Amniotic epithelial cell (primary cell): ENCODE data around the gene BCL2L12.
A peak's percentile ranks its signal among the peaks of the same experiment; 100 is the strongest.

ENCODE experiments used
- DNase-seq: peaks from one replicate; pipeline ENCODE4 v3.0.0-alpha.2; 2010; ENCODE audit warnings: low read depth

The BCL2L12 gene

DNA sequence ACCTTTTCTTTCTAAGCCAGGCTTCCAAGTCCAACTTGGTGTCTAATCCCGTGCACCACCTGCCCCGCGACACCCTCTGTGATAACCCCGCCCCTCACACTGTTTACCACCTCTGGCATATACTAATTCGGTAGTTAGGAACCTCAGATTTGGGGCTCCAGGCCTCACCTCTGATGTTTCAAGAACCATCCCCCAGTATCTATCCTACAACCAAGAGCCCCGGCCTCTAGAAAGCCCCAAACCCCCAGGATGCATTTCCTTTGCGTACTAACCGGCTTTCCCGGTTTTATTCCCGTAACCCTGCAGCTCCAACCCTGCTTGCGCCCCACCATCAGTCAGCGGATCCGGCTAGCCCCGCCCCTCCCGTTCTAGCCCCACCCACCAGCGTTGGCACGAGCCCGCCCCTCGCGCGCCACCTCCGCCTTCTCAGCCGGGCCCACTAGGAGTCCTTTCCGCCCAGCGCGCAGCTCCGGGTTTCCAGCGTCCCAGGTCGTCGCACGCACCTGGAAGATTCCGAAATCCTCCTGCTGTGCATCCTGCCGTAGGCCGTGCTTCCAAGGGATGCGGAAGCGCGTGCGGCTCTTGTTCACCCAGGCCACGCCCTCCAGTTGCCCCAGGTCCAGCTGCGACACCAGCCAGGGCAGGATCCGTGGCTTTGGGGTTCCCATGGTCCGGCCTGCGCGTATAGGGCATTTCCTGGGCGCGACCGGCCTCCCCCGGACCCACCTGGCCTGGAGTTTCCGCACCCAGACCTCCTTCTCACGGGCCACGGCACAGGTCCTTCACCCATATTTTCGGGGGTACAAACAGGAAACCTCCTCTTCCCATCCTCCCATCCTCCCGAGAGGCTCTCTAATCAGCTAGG lies 1.3 kb upstream of the BCL2L12 start:
- DNase-seq: peak; percentile 64

DNA sequence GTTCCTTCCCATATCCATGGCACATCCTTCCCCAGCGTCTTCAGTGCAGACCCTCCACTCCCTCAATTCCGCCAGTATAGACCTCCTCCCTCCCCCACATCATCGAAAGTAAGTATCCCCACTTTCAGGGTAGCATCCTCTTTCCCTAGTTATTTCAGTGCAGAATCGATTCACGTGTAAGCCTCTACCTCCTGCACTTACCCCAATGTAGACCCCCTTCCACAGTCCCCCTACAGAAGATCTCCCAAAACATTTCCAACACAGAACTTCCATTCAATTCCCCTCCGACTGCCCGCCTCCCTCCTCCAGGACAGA lies 740 bp upstream of the BCL2L12 start:
- DNase-seq: no peak

GRCh38 chr19:49666120-49666444 lies 349 bp downstream of the BCL2L12 start:
- no peak for DNase-seq

DNA sequence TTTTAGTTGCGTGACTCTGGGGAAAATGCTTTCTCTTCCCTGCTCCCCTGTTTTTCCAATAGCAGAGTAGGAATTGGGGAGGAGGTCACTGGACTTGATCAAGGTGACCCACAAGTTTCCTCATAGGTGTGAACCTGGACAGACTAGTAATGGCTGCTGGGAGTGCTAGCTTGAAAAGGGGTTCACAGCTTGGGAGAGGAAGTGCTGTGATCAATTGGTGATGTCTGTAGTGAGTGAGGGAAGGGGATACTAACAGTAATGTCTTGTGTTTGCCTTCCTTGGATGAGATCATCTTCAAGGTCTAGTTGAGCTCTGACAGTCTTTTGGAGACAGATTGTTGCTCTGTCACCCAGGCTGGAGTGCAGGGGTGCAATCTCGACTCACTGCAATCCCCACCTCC lies 1.7 kb downstream of the BCL2L12 start:
- no peak for DNase-seq

- DNase-seq: no peak
These were observed 3.8 kb downstream of the BCL2L12 start for GRCh38 chr19:49669516-49669915.

DNA sequence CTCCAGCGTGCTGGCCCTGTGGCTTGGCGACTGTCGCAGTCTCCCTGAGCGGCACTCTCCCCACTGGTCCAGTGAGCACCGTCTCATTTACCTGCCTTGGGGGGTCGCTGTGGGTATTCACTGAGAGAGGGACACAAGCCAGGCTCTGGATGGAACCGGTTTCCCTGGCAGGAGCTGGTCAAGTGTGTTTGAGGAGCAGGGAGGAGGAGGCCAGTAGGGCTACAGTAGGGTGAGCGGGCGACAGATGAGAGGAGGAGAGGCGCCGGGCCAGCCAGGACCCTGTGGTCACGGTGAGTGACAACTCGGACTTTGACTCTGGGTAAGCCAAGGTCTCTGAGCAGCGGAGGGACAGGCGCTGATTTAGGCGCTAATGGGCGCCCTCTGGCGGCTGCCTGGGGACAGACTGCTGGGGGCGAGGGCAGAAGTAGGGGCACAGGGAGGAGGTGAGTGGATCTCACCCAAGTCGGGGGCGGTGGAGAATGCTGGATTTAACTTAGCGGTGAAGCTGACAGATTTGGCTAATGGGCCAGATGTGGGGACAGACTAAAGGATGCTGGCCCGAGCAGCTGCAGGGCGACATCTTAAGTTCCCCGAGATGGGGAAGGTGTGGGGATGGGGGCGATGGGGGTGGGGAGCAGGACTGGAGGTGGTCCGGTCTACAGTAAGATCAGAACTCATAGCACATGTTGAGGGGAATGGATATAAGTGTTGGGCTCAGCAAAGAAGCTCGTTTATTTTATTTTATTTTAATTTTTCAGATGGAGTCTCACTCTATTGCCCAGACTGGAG lies 6.6 kb downstream of the BCL2L12 start:
- DNase-seq: peak; percentile 46

DNA sequence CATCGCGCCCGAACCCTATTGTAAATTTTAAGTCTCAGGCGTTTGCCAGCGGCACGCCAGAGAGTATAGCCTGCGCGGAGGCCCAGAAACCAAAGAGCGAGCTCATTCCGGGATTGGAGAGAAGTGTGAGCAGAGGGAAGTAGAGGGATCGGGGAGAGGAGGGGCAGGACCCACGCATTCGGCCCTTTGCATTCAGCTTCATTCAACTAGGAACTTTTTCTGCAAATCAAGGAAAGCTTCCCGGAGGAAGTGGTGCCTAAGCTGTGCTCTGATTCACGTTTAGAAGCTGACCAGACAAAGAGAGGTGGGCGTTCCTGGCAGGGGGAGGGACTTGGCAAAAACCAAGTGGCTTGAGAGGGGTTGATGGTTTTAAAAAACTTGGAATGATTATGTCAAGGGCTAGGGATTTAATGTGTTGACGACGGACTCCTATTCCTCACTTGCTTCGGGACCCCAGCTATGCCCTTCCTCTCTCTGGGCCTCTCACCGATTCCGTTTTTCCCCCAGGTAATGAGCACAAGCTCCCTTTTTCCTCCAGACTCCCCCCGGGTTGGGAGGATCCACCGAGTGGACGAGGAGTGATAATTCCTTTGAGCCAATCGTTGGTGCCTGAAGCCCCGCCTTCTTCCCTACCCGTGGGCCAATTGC lies 10.5 kb downstream of the BCL2L12 start:
- peak; percentile 96 for DNase-seq

GRCh38 chr19:49676784-49677230 lies 11.1 kb downstream of the BCL2L12 start:
- peak; percentile 100 for DNase-seq

DNA sequence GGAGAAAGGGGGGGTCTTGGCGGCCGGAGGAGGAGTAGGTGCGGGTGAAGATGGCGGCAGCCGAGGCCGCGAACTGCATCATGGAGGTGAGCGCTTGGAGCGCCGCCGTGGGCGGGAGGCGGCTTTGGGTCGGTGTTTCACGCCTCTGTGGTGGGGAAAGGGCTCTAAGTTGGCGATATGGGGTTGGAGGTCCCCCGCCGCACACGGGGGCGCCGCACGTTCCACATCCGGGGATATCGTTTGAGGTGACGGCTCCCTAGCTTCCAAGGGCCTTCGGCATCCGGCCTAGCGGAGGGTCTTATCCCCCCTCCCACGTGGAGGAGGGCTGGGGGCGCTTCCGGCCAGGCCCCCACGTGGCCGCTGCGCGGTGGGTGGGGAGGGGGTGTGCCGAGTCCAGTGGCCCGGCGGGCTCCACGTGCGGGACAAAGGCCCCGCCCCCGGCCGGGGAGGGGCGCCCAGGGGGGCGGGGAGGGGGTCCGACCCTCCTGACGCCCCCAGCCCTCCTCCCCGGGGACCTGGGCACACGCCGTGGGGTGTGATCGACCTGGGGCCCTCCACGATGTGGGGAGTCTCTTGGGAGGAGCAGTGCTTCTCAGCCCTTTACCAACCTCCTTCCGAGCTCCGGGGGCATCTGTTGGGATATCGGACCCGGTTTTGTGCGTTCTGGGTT lies 11.6 kb downstream of the BCL2L12 start, which contains the start of gene PRMT1:
PRMT1 (plus strand) TSS at position 41 of the 670 bp plus-strand sequence; CDS start at position 51, 10 bp downstream.
- no peak for DNase-seq

GRCh38 chr19:49677901-49678674 lies 12.4 kb downstream of the BCL2L12 start:
- DNase-seq: peak; percentile 72

GRCh38 chr19:49678985-49679770 lies 13.4 kb downstream of the BCL2L12 start:
- DNase-seq: no peak

DNA sequence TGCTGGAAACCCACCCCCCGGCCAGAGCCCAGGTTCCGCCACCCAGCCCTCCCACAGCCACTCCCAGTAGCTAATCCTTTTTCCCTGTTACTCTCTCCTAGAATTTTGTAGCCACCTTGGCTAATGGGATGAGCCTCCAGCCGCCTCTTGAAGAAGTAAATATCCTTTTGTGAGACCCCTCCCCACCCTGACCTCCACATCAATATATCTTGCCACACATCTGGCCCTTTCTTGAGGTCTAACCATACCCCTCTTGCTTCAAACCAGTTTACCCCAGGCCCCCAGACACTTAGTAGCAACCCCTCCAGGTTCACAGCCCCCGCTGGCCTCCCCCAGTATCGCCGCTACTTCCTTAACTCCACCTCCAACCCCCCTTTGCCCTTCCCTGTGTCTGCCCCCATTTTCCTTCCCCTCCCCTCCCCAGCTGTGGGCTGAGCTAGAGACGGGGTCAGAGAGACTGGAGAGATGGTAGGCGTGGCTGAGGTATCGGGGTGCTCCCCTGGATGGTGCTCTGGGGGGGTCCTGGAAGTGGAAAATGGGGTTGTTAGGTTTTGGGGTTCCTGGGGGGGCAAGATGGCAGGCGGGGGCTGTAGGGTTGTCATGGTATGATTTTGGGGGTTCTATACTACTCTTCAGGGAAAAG lies 14.2 kb downstream of the BCL2L12 start:
- DNase-seq: no peak

DNA sequence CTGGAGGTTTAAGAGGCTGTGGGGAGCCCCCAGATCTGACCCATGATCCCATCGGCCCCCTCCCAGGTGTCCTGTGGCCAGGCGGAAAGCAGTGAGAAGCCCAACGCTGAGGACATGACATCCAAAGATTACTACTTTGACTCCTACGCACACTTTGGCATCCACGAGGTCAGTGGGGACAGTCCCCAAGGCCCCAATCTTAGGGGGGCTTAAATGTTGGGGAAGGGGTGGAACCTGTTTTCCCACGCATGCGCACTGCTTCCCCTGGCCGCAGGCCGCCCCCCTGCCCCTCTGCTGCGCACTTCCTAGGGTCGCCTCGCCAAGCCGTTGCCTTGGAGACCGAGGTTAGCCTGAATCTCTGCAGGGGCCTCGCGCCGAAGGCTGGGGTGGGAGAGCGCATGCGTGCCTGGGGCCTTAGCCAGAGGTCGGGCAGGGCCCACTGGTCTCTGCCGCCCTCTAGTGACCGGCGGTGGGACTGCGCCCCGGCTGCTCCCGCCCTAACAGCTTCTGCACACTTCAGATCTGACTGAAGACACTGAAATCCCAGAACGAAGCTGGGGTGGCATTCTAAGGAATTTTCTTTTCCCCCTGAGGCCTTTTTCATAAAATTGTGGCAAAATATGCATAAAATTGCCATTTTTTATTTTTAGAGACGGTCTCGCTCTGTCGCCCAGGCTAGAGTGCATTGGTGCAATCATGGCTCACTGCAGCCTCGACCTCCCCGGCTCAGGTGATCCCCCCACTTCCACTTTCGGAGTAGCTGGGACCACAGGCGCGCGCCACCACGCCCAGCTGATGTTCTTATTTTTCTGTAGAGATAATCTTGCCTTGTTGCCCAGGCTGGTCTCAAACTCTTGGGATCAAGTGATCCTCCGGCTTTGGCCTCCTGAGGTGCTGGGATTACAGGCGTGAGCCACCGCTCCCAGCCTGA lies 15.0 kb downstream of the BCL2L12 start:
- DNase-seq: peak; percentile 67

GRCh38 chr19:49681830-49682229 lies 16.1 kb downstream of the BCL2L12 start:
- DNase-seq: no peak

GRCh38 chr19:49682274-49682673 lies 16.5 kb downstream of the BCL2L12 start:
- DNase-seq: no peak

- DNase-seq: no peak
These were observed 18.1 kb downstream of the BCL2L12 start for GRCh38 chr19:49683814-49684250.

DNA sequence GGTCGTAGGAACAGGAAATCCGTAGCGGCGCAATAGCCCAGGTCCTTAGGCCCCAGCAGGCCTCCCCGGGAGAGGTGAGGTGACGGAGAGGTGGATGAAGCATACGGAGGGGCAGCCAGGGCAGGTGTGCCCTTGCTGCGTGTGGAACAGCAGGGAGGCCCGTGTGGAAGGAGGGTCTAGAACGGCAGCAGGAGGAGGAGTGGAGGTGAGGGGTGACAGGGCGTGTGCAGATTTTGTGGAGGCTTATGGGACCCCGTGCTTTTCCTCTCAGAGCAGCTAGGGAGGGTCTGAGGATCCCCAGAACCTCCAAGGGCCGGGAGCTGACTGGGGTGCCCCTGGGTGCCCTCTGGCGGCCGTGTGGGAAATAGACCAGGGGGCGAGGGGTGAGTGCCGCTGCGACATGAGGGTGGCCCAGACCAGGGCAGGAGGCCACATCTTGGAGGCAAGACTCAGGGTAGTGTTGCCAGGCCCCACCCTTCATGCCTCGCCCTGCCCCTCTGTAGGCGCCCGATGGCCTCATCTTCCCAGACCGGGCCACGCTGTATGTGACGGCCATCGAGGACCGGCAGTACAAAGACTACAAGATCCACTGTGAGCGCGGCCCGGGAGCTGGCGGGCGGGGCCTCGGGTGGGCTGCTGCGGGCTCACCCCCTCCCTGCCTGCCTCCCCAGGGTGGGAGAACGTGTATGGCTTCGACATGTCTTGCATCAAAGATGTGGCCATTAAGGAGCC lies 18.7 kb downstream of the BCL2L12 start:
- no peak for DNase-seq

DNA sequence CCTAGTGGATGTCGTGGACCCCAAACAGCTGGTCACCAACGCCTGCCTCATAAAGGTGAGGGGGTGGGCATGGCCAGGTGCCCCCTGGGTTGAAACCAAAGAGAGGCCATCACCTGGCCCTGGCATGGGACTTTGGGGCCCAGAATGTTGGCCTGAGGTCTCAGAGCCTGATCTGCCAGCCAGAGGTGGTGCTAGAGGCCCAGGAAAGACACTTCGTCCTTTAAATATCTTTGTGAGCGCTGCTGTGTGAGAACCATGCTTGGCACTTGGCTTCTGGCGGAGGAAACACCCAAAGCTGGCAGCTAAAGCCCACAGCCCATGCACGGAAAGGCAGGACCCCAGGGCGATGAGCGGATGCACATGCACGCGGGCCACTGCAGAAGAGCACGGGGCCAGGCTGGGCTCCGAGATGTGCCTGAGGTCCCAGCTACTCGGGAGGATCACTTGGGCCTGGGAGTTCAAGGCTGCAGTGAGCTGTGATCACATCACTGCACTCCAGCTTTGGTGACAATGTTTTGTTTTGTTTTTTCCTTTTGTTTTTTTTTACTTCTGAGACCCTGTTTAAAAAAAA lies 19.3 kb downstream of the BCL2L12 start:
- no peak for DNase-seq
